Amygdala (tissue), 56 donors: Measurements from ENCODE around the gene KCNH3.
"Not testable (repeated sequence)": the region's sequence is repeated elsewhere in the genome, so short reads cannot be mapped to it uniquely, and the experiment has no call there.

Source experiments
- DNase-seq, 56 donors: peaks; one replicate each; lab custom pipeline; 2025; lab: John Stamatoyannopoulos, UW

Gene KCNH3

GRCh38 chr12:49583366-49584094 lies 44.7 kb downstream of the KCNH3 start:
- peak in 18 of 56 donors; percentile 11 to 39 (median 24) for DNase-seq

DNA sequence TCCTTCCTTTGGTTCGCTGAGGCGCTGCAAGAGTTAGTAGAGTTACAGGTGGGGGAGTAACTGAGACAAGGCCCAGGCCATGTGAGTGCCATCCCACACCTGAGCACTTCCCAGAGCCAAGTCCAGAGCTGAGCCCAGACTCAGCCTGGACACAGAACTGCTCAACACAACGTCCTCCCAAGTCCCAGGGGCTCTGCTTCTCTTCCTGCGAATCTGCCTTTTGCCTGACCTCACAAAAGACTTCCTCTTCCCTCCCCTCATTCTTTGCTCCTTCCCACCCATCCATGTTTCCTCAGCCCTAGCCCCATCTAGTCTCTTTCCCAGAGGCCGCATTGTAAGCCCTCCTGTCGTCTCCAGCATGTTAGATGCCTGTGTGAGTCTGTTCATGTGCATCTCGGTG lies 45.8 kb downstream of the KCNH3 start:
- no peak for DNase-seq

- DNase-seq = no peak
These were observed 46.9 kb downstream of the KCNH3 start for GRCh38 chr12:49585477-49586459.

DNA sequence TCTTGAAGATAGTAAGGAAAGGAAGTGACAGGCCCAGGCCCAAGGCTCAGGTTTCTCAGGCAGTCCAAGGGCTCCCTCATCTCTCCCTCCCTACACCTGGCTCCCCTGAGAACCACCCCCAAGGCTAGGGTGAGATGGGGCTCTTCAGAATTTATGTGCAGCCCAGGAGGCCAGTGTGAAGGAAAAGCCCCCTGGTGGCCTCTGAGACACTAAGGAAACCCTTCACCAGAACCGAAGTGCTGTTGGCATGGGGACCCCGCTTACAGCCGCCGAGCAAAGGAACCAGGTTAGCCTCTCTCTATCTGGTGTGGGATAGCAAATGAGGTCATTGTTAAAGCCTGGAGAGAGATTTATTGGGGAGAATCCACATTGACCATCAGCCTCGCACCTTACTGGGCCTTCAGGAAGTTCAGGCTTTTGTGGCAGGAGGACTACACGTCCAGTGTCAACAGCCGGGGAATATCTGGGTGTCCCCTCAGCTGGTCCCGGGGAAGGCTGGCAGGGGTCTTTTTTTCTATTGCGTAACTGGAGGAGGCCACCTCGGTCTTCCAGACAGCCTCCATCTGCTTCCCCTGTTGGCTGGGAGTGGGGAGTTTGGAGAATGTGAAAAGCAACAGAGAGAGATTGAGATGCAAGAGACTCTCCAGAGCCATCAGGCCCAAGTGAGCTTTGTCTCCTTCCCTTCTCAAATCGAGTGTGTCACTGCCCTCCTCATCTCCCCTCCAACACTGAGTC lies 48.5 kb downstream of the KCNH3 start:
- no peak for DNase-seq

DNA sequence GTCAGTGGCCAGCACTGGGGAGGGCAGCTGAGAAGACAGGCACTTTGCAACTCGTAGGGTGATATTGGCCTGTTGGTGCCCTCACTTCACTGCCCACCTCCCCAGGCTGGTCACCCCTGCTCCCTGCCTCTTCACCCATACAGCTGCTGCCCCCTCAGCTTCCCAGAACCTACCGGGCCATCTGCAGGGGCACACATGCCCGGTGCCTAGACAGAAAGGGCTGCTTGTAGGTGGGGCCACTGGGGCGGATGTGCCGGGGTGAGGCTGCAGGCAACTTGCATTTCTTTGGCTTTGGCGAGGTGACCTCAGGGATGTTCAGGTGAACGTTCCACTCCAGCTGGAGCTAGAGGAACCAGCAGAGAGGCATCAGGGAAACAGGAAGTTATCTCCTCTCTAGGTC lies 49.5 kb downstream of the KCNH3 start:
- DNase-seq = no peak

DNA sequence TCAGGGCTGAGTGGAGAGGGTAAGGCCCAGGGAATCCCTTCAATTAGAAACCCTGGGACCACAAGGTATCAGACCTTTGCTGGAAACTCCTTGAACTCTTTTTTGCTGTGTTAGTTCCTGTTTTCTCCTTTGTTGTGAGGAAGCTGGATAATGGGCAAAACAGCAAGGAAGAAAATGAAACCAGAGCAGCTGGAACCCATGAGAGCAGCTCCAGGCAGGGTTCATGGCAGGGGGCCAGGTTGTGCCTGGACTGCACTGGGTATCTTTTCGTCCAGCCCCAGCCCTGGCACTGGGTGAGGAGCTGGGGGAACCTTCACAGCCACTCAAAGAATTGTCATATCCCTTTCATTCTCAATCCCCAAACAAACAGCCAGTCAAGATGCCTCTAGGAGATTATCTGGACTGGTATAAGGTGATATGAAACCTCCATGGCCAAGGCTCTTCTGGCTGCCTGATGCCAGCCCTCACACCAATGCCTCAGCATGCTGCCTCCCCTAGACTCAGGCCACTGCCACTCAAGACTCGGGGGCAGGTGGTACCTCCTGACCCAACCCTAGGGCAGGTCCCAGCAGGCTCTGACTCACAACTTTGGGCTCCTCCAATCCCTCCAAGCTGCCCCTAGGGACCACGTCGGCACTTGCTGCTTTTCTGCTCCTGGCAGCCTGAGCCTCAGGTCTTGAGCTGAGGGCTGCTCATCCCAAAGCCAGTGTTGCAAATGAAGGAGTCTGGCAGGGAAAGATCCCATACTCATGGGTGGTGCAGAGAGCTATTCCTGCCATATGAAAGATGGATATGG lies 50.1 kb downstream of the KCNH3 start:
- DNase-seq = peak in 5 of 56 donors; percentile 5 to 17 (median 10)

GRCh38 chr12:49598527-49598926 lies 59.7 kb downstream of the KCNH3 start:
- DNase-seq = no peak

- DNase-seq = no peak
These were observed 61.1 kb downstream of the KCNH3 start for GRCh38 chr12:49599961-49600360.

DNA sequence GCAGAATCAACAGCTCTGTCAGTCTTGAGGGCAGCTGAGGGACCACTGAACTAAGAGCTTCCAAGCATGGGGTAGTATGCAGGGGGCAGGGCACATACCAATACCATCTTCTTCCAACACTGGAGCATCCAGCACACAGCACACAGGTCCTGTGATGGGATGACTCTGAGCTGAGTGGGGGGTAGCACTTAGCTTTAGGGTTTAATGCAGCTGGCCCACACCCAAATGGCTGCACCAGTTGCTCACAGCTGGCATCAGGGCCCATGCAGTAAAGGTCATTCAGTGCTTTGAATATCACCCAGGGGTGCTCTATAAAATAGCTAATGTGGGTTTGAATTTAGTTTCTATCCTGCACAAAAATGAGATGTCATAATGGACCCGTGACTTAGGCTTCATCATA lies 64.9 kb downstream of the KCNH3 start:
- no peak for DNase-seq

- DNase-seq = no peak
These were observed 66.0 kb downstream of the KCNH3 start for GRCh38 chr12:49604856-49605255.

GRCh38 chr12:49605539-49605938 lies 66.7 kb downstream of the KCNH3 start, which contains the start of gene FAM186B:
TSS of gene FAM186B (minus strand) at chr12:49605639. CDS start at chr12:49605477, 162 bp downstream.
- not testable (repeated sequence) for DNase-seq
